22Rv1 (cell line): ENCODE data around the gene VAPB.

Experiments used
- H3K27ac ChIP-seq: fragments of 450-650 bp; 2 replicates; pipeline ENCODE4 v1.5.1; 2017
- CTCF ChIP-seq: fragments of 450-650 bp; IDR thresholded peaks from 2 replicates; pipeline ENCODE4 v1.5.1; 2017; ENCODE audit warnings: mild to moderate bottlenecking
- ZFX ChIP-seq: fragments of 450-650 bp; IDR thresholded peaks from 2 replicates; pipeline ENCODE4 v1.6.1; 2017; ENCODE audit warnings: antibody characterized with exemption, borderline replicate concordance

The VAPB gene

GRCh38 chr20:58498470-58499068, 109.5 kb downstream of the VAPB start:
- no peak for TF ChIP-seq ZFX
- no peak for TF ChIP-seq CTCF
- no peak overlapping the region for H3K27ac ChIP-seq

GRCh38 chr20:58500256-58500655, 111.2 kb downstream of the VAPB start:
- no peak for TF ChIP-seq ZFX
- no peak for TF ChIP-seq CTCF

More at GRCh38 chr20:58500256-58500655, 111.2 kb downstream of the VAPB start:
- no peak overlapping the region for H3K27ac ChIP-seq
